MM.1S (cell line): ENCODE data around the gene KLRD1.
"Not testable (repeated sequence)": the region's sequence is repeated elsewhere in the genome, so short reads cannot be mapped to it uniquely, and the experiment has no call there.

Experiments
- DNase-seq: peaks from one replicate; pipeline ENCODE4 v3.0.0-alpha.2; 2015
- H2AFZ ChIP-seq: fragments of 300-600 bp; sonication (generic); 2 replicates; pipeline ENCODE4 v1.6.0; 2016; ENCODE audit warnings: antibody characterized with exemption, low read length
- H3F3A ChIP-seq: fragments of 300-600 bp; sonication (generic); 2 replicates; pipeline ENCODE4 v1.6.1; 2016; ENCODE audit warnings: mild to moderate bottlenecking, antibody characterized with exemption, low read length, moderate library complexity, mixed read lengths; ENCODE audit not compliant: insufficient read depth
- H3K27ac ChIP-seq: fragments of 300-600 bp; sonication (generic); 2 replicates; pipeline ENCODE4 v1.5.1; 2016; ENCODE audit warnings: mild to moderate bottlenecking, low read length
- H3K27me3 ChIP-seq: fragments of 300-600 bp; sonication (generic); replicated peaks from 2 replicates; pipeline ENCODE4 v1.6.0; 2016; ENCODE audit warnings: low read length; ENCODE audit not compliant: insufficient read depth
- H3K36me3 ChIP-seq: fragments of 300-600 bp; sonication (generic); replicated peaks from 2 replicates; pipeline ENCODE4 v1.6.1; 2016; ENCODE audit warnings: mild to moderate bottlenecking, low read length, mixed read lengths; ENCODE audit not compliant: insufficient read depth
- H3K4me1 ChIP-seq: fragments of 300-600 bp; sonication (generic); 2 replicates; pipeline ENCODE4 v1.6.1; 2016; ENCODE audit warnings: low read length, mixed read lengths
- H3K4me2 ChIP-seq: fragments of 300-600 bp; sonication (generic); 2 replicates; pipeline ENCODE4 v1.6.0; 2016; ENCODE audit warnings: low read depth, low read length
- H3K4me3 ChIP-seq: fragments of 300-600 bp; sonication (generic); 2 replicates; pipeline ENCODE4 v1.5.1; 2016; ENCODE audit warnings: low read length, mixed read lengths
- H3K79me2 ChIP-seq: fragments of 300-600 bp; sonication (generic); 2 replicates; pipeline ENCODE4 v1.6.1; 2016; ENCODE audit warnings: mixed run types, low read length, mixed read lengths
- H3K9ac ChIP-seq: fragments of 300-600 bp; sonication (generic); 2 replicates; pipeline ENCODE4 v1.6.1; 2016; ENCODE audit warnings: low read length, mixed read lengths
- H3K9me2 ChIP-seq: fragments of 300-600 bp; sonication (generic); replicated peaks from 2 replicates; pipeline ENCODE4 v1.6.1; 2016; ENCODE audit warnings: mild to moderate bottlenecking, low read length, mixed read lengths; ENCODE audit not compliant: insufficient read depth
- H3K9me3 ChIP-seq: fragments of 300-600 bp; sonication (generic); replicated peaks from 2 replicates; pipeline ENCODE4 v1.6.1; 2016; ENCODE audit warnings: mild to moderate bottlenecking, low read length, mixed read lengths; ENCODE audit not compliant: insufficient read depth
- H4K20me1 ChIP-seq: fragments of 300-600 bp; sonication (generic); 2 replicates; pipeline ENCODE4 v1.6.1; 2016; ENCODE audit warnings: mild to moderate bottlenecking, low read length, moderate library complexity, mixed read lengths; ENCODE audit not compliant: insufficient read depth
- EZH2 ChIP-seq: fragments of 300-600 bp; sonication (generic); optimal IDR thresholded peaks from 2 replicates; pipeline ENCODE3; 2017; ENCODE audit warnings: low read depth, mild to moderate bottlenecking, antibody characterized with exemption, low read length, mixed read lengths
- EZH2phosphoT487 ChIP-seq: fragments of 300-600 bp; sonication (generic); IDR thresholded peaks from 2 replicates; pipeline ENCODE4 v1.6.1; 2018; ENCODE audit warnings: antibody characterized with exemption, low read length
- TF ChIP-seq, protein P1 (sequence below): fragments of 300-600 bp; sonication (generic); IDR thresholded peaks from 2 replicates; pipeline ENCODE4 v1.5.1; 2016; ENCODE audit warnings: antibody characterized with exemption, low read length, mixed read lengths

KLRD1 gene

DNA sequence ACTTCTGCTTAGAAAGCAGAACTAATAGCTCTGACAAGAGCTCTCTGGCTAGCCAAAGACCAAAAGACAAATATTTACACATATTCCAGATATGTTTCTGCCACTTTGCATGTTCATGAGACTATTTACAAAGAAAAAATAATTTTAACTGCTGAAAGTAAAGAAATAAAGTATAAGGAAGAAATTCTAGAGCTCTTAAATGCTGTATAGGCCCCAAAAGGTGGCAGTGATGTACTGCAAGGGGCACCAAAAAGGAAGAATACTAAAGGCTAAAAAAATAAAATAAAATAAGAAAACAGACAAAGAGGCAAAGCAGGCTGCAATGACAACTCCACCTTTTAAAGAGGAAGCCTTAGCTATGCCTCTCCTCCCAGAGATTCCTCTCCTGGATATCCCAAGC is 59.2 kb downstream of the KLRD1 start:
- no peaks in the 10 kb centered on the region for H3K9me2 ChIP-seq
- H3K4me3 ChIP-seq, result no peak overlapping the region
- 0 out of 2 replicates have a peak, but pooled peaks cover 4% of the 10 kb centered on the region for H3K4me1 ChIP-seq
- no peaks in the 10 kb centered on the region for H3F3A ChIP-seq
- no peak overlapping the region for H2AFZ ChIP-seq
- peaks cover 4% of the 10 kb centered on the region for H4K20me1 ChIP-seq
- no peaks in the 10 kb centered on the region for H3K36me3 ChIP-seq
- no peak overlapping the region for H3K27ac ChIP-seq
- no peak for DNase-seq
- H3K4me2 ChIP-seq, result no peak overlapping the region
- no peak overlapping the region for H3K9ac ChIP-seq
- TF ChIP-seq, protein P1, sequence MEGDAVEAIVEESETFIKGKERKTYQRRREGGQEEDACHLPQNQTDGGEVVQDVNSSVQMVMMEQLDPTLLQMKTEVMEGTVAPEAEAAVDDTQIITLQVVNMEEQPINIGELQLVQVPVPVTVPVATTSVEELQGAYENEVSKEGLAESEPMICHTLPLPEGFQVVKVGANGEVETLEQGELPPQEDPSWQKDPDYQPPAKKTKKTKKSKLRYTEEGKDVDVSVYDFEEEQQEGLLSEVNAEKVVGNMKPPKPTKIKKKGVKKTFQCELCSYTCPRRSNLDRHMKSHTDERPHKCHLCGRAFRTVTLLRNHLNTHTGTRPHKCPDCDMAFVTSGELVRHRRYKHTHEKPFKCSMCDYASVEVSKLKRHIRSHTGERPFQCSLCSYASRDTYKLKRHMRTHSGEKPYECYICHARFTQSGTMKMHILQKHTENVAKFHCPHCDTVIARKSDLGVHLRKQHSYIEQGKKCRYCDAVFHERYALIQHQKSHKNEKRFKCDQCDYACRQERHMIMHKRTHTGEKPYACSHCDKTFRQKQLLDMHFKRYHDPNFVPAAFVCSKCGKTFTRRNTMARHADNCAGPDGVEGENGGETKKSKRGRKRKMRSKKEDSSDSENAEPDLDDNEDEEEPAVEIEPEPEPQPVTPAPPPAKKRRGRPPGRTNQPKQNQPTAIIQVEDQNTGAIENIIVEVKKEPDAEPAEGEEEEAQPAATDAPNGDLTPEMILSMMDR, result no peak
- TF ChIP-seq EZH2, result no peak
- TF ChIP-seq EZH2phosphoT487, result no peak
- H3K79me2 ChIP-seq, result no peaks in the 10 kb centered on the region
- peaks cover 88% of the 10 kb centered on the region for H3K27me3 ChIP-seq
- no peaks in the 10 kb centered on the region for H3K9me3 ChIP-seq

DNA sequence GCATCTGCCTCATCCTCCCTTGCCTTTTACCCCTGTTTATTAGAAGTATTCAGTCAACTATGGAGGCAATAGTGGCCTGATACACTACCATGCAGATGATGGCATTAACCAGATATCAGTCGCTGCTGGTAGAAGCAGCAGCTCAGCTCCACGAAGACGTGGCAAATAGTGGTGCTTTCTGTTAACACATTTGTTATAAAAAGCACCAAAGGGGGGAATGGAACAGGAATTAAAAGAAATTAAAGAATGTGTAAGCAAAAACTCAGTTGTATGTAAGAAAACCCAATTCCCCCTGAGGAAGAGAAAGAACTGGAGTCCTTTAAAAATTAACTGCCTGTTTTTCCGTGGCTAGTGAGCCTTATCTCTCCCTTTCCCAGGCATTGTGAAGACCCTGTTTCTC is 60.0 kb downstream of the KLRD1 start:
- not testable (repeated sequence) for H3K9me2 ChIP-seq, H4K20me1 ChIP-seq, H3F3A ChIP-seq, H3K9ac ChIP-seq, H3K27ac ChIP-seq, H2AFZ ChIP-seq, H3K4me3 ChIP-seq, H3K4me1 ChIP-seq, DNase-seq, H3K4me2 ChIP-seq, H3K36me3 ChIP-seq, H3K9me3 ChIP-seq, H3K79me2 ChIP-seq
- H3K27me3 ChIP-seq, result peaks cover 85% of the 10 kb centered on the region

DNA sequence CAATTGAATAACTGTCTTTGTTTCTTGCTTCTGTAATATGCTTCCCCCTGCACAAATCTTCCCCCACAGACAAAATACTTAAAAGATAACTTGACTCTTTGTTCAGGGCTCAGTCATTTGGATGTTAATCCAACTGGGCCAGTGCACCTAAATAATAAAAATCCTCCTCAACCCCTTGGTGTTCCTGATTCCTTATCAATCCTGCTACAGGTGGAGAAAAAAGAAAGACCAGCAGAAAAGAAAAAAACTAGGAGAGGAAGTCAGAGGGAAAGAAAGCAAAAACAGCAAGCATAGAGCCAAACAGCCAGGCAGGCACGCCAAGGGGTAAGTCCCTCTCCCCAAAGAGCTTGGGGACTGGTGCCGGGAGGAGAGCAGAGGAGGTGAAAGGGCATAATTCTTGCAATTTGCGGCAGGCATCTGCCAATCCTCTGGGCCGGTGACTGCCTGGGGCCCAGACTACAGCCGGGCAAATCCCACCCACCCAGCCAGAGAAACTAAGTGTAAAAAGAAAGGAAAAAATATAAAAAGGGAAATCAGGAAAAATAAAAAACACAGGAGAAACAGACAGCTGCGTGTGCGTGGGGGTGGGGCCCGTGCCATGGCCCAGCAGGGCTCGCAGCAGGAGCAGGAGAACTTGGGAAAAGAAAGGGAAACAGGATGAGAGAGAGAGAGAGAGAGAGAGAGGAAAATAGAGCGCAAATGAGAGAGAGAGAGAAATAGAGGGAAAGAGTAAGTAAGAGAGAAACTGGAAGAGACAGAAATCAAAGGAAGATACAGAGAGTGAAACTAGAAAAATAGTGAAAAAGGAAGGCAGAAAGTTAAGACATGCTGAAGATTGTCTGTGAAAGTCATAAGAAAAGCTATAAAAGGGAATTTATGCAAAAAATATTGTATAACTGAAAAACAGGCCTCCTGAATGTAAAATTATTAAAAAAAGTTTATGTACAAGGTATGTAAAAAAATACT is 60.8 kb downstream of the KLRD1 start:
- H2AFZ ChIP-seq, result no peak overlapping the region
- no peaks in the 10 kb centered on the region for H3F3A ChIP-seq
- H3K9ac ChIP-seq, result no peak overlapping the region
- H3K9me2 ChIP-seq, result no peaks in the 10 kb centered on the region
- no peak overlapping the region for H3K27ac ChIP-seq
- no peak overlapping the region for H3K4me3 ChIP-seq
- H3K9me3 ChIP-seq, result no peaks in the 10 kb centered on the region
- no peaks in the 10 kb centered on the region for H3K36me3 ChIP-seq
- H4K20me1 ChIP-seq, result peaks cover 4% of the 10 kb centered on the region
- TF ChIP-seq EZH2phosphoT487, result no peak
- TF ChIP-seq, protein P1, result no peak
- TF ChIP-seq EZH2, result no peak
- no peak overlapping the region for H3K4me2 ChIP-seq
- peaks cover 83% of the 10 kb centered on the region for H3K27me3 ChIP-seq
- H3K79me2 ChIP-seq, result no peaks in the 10 kb centered on the region
- peaks cover 9% of the 10 kb centered on the region; the same call in 1 of the 2 replicates for H3K4me1 ChIP-seq
- DNase-seq, result no peak
